HG03460 (cell line): ENCODE data around the gene ASIC3.
A peak's percentile ranks its signal among the peaks of the same experiment; 100 is the strongest.

Source experiments
- ATAC-seq: cut with Tn5 transposase; IDR thresholded peaks from one replicate; pipeline ENCODE4 v1.9.1; 2021; ENCODE audit not compliant: unreplicated experiment

ASIC3 gene

GRCh38 chr7:151083071-151083823, 34.9 kb downstream of the ASIC3 start, which contains the start of gene TMUB1:
Gene TMUB1, minus strand, starts transcription at chr7:151083493. Its CDS starts 930 bp downstream, at chr7:151082563.
- peak; percentile 43 for ATAC-seq

- no peak for ATAC-seq
These were observed 35.5 kb downstream of the ASIC3 start for GRCh38 chr7:151083824-151084160.

GRCh38 chr7:151085329-151085690, 37.0 kb downstream of the ASIC3 start:
- ATAC-seq: no peak

- ATAC-seq: peak; percentile 37
These were observed 37.6 kb downstream of the ASIC3 start, which contains the start of gene AGAP3 for GRCh38 chr7:151085691-151086620. Gene AGAP3, plus strand, starts transcription at chr7:151086475. Its CDS starts 267 bp downstream, at chr7:151086742.

- ATAC-seq: no peak
These were observed 38.5 kb downstream of the ASIC3 start for GRCh38 chr7:151086802-151087244.

- no peak for ATAC-seq
These were observed 39.1 kb downstream of the ASIC3 start for GRCh38 chr7:151087245-151088018.

GRCh38 chr7:151088019-151088855, 39.9 kb downstream of the ASIC3 start:
- ATAC-seq: no peak

GRCh38 chr7:151088856-151089699, 40.7 kb downstream of the ASIC3 start:
- ATAC-seq: no peak

GRCh38 chr7:151089893-151090730, 41.8 kb downstream of the ASIC3 start:
- no peak for ATAC-seq

GRCh38 chr7:151091003-151091402, 42.7 kb downstream of the ASIC3 start:
- ATAC-seq: no peak

- no peak for ATAC-seq
These were observed 43.1 kb downstream of the ASIC3 start for GRCh38 chr7:151091431-151091830.

GRCh38 chr7:151091988-151092387, 43.7 kb downstream of the ASIC3 start:
- ATAC-seq: no peak

GRCh38 chr7:151093748-151094147, 45.4 kb downstream of the ASIC3 start:
- no peak for ATAC-seq

GRCh38 chr7:151094675-151095074, 46.3 kb downstream of the ASIC3 start:
- no peak for ATAC-seq

- ATAC-seq: no peak
These were observed 46.9 kb downstream of the ASIC3 start for GRCh38 chr7:151095123-151095797.

- ATAC-seq: no peak
These were observed 47.6 kb downstream of the ASIC3 start for GRCh38 chr7:151095828-151096475.

- ATAC-seq: no peak
These were observed 51.3 kb downstream of the ASIC3 start for GRCh38 chr7:151099486-151100211.
